D721Med (cell line): ENCODE data around the gene PBLD.

Experiments used
- DNase-seq: peaks from one replicate; pipeline ENCODE4 v3.0.0; 2011; ENCODE audit warnings: low spot score; ENCODE audit not compliant: insufficient read length
- FAIRE-seq: peaks from 2 replicates; lab custom pipeline; 2011; peaks lifted over from hg19 to GRCh38; lab: Jason Lieb, UNC
- CTCF ChIP-seq: IDR thresholded peaks from 2 replicates; pipeline ENCODE4 v1.5.1; 2012; ENCODE audit warnings: mild to moderate bottlenecking, control low read depth; ENCODE audit not compliant: insufficient read depth; ENCODE audit errors: missing control alignments

Gene PBLD

GRCh38 chr10:68332259-68333057, at the start of gene PBLD:
Gene PBLD (minus strand): TSS chr10:68332928. CDS start chr10:68306844, 26,084 bp downstream.
- FAIRE-seq (no peak), DNase-seq (no peak)
- peak; percentile 40 for TF ChIP-seq CTCF

- no peak for DNase-seq
- FAIRE-seq = no peak
- TF ChIP-seq CTCF = no peak
Observed at GRCh38 chr10:68371604-68372003, 38.9 kb upstream of the PBLD start.

GRCh38 chr10:68367121-68367520, 34.4 kb upstream of the PBLD start:
- DNase-seq = no peak
- no peak for FAIRE-seq
- TF ChIP-seq CTCF = no peak

- FAIRE-seq (no peak), DNase-seq (no peak)
- no peak for TF ChIP-seq CTCF
Observed at GRCh38 chr10:68366600-68366999, 33.9 kb upstream of the PBLD start.

GRCh38 chr10:68365611-68366010, 32.9 kb upstream of the PBLD start:
- DNase-seq (no peak), FAIRE-seq (no peak)
- TF ChIP-seq CTCF = no peak

GRCh38 chr10:68364101-68364886, 31.6 kb upstream of the PBLD start:
- no peak for TF ChIP-seq CTCF
- FAIRE-seq = no peak
- DNase-seq = no peak
